Effector CD8-positive, alpha-beta T cell (primary cell): Measurements from ENCODE around the gene CLEC2A.

ENCODE experiments used
- DNase-seq: peaks from one replicate; lab custom pipeline; 2025; lab: John Stamatoyannopoulos, UW

Gene CLEC2A

GRCh38 chr12:9933958-9934357 is 1.8 kb upstream of the CLEC2A start:
- no peak for DNase-seq

DNA sequence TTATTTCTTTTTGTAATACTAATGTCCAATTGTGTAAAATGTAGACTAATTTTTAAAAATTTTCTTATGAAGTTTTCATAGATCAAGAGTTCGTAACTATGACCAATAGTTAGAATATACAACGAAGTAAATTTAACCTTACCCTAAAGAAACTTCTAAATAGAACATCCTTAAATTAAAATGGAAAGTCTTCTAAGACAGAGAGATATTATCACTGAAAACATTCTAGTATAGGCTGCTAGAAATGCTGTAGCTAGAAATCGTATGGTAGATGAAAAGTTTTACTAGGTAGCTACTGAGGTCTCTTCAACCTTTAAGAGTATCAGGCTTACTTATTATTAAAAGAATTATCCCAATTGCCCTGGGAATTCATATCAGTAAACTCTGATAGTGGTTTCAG is 925 bp downstream of the CLEC2A start:
- no peak for DNase-seq

DNA sequence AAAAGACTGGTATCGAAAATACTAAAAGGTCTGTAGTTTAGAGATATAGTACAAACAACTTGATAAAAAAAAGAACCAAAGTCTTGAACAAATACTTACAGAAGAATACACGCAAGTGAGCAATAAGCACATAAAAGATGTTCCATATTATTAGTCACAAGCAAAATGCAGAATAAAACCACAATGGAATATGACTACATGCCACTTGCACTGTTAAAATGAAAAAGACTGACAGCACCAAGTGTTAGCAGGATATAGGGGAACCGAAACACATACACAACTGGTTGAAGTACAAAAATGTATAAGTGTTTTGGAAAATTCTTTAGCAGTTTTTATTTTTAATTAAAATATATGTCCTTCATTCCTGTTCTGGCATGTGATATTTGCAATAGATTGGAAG is 3.6 kb downstream of the CLEC2A start:
- DNase-seq = no peak

DNA sequence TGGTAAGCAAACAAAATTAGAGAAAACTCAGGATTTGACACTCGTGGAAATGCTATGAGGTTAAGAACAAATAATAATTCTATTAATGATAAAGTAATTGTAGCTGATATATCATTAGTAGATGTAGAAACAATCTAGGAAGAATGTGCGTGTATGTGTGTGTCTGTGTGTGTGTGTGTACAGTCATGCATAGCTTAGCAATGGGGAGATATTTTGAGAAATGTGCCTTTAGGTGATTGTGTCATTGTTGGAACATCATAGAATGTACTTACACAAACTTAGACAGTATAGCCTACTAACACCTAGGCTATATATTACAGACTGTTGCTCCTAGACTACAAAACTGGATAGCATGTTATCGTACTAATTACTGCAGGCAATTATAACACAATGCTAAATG is 5.3 kb downstream of the CLEC2A start:
- no peak for DNase-seq

- no peak for DNase-seq
These were observed 6.3 kb downstream of the CLEC2A start for GRCh38 chr12:9925705-9926393.

DNA sequence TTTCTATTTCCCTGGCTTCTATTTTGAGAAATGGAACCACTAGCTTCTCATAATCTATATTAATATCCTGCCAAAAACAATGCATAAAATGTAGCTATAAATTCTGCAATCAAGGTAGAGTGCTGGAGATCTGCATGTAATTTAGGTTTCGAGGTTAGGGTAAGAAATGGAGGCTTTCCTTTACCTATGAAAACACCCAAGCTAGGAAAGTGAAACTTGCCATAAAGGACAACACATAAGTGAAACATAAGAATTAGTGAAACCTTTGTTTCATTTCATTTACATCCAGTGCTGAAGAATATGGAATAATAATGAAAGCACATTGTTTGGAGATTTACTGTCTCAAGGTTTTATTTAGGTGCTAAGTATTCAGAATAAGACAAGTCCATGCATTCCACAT is 9.7 kb downstream of the CLEC2A start:
- DNase-seq = no peak

- DNase-seq = no peak
These were observed 11.7 kb downstream of the CLEC2A start for GRCh38 chr12:9920451-9920850.

- no peak for DNase-seq
These were observed 12.7 kb downstream of the CLEC2A start for GRCh38 chr12:9919443-9919842.

DNA sequence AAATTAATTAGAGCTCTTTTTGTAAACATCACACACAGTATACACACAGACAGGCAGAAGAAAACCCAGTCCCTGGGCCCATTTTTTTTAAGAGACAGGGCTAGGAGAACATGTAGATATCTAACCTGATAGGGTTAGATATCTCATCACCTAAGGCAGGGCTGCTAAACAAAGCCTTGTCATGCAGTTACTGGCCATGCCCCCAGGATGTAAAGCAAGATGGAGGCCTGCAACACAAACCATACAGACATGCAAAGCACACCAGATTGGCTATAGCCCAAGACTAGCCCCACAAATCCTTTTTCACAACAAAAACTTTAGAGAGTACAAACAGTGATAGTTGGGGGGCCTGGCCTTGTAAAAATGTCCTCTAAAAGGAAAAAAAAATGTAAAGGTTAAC is 20.5 kb downstream of the CLEC2A start:
- no peak for DNase-seq

DNA sequence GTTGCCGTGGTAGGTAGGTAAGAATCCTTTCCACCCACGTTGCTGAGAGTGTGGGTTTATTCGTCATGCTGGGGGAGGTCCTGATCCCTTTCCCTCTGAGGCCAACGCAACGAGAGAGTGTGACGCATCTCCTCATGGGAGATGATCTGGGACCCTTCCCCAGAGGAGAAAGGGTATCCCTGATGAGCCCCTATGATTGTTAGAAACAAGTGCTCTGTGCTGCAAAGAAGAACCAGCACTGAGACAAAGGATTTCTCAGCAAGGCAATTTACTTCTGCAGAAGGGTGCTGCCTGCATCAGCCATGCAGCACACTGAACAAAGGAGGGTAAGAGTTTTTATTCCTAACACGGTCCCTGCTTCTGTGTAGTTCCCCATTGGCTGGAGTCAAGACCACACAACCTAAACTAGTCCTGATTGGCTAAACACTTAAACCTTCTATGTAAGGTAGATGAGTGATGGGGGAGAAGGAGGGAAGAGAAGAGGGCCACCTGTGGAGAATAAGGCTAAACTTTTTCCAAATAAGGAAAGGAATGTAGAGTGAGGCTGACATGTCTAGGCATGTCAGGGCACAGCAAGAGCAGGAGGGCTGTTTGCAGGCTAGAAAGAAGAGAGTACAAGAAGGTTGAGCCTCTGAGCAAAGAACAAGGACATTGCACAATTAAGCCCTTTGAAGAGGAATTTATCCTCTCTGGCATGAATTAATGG is 21.3 kb downstream of the CLEC2A start:
- DNase-seq = no peak

DNA sequence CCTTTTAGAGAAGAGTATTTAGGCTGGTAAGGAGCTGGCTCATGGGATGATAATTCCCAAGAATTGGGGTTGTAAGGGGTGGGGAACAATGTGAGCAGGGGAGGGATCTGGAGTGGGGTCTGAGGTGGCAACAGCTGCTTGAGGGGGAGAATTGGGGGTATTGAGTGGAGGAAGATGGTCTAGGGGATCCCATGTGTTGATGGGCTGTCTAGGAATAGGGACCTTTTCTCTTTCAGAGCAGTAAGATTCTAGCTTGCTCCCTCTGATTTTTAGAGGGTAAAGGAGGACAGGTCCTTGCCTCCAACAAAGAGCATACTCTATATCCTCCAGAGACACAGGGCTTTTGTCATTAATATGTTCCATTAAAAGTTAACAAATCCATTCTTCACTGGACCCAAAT is 22.4 kb downstream of the CLEC2A start:
- DNase-seq = no peak

DNA sequence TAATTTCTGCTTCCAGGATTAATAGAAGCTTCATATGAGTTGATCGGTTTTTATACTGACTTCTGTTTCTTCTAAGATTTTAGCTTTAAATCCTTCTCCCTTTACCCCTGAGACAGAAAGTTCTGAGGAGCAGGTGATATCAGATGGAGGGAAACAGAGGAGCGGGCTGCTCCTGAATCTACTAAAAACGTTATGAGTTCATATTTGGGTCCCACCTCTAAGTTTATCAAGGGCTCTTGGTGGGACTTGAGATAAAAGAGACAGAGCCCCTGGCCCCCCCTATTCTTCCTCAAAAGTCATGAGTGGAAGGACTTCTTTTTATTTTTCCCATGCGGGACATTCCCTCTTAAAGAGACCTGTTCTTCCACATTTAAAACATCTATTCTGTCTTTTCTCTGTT is 23.8 kb downstream of the CLEC2A start:
- DNase-seq = no peak

DNA sequence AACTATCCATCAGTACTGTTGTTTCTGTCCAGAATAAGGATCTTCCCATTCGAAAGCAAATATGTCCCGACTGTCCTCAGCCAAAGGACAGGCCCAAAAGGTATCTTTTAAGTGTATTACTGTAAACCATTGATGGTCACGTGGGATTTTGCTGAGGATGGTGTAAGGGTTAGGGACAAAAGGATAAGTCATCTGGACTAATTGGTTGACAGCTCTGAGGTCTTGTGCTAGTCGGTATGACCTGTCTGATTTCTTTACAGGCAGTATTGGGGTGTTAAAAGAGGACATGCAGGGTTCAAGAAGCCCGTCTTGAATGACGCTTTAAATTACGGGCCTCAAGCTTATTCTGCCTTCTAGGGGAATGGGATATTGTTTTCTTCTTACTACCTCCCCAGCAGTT is 24.4 kb downstream of the CLEC2A start:
- DNase-seq = no peak

GRCh38 chr12:9906873-9907272 is 25.3 kb downstream of the CLEC2A start:
- DNase-seq = no peak

DNA sequence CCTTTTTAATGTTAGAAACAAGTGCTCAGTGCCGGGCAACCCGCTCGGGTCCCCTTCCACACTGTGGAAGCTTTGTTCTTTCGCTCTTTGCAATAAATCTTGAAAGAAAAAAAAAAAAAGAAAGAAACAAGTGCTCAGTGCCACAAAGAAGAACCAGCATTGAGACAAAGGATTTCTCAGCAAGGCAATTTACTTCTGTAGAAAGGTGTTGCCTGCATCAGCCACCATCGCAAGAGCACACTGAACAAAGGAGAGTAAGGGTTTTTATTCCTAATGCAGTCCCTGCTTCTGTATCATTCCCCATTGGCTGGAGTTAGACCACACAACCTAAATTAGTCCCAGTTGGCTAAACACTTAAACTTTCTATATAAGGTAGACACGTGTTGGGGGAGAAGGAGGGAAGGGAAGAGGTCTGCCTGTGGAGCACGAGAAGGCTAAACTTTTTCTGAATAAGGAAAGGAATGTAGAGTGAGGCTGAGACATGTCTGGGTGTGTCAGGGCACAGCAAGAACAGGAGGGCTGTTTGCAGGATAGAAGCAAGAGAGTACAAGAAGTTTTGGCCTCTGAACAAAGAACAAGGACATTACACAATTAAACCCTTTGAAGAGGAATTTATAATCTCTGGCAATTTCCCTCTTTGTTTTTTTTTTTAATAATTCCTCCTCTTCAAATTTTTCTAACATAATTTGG is 29.5 kb downstream of the CLEC2A start:
- no peak for DNase-seq

GRCh38 chr12:9900930-9901329 is 31.2 kb downstream of the CLEC2A start:
- DNase-seq = no peak

GRCh38 chr12:9899209-9899608 is 33.0 kb downstream of the CLEC2A start:
- no peak for DNase-seq

- DNase-seq = no peak
These were observed 34.6 kb downstream of the CLEC2A start for GRCh38 chr12:9897535-9897934.

- no peak for DNase-seq
These were observed 36.8 kb downstream of the CLEC2A start for GRCh38 chr12:9895215-9895971.

GRCh38 chr12:9888665-9889273 is 43.4 kb downstream of the CLEC2A start:
- DNase-seq = no peak

GRCh38 chr12:9883175-9883574 is 49.0 kb downstream of the CLEC2A start:
- DNase-seq = no peak

DNA sequence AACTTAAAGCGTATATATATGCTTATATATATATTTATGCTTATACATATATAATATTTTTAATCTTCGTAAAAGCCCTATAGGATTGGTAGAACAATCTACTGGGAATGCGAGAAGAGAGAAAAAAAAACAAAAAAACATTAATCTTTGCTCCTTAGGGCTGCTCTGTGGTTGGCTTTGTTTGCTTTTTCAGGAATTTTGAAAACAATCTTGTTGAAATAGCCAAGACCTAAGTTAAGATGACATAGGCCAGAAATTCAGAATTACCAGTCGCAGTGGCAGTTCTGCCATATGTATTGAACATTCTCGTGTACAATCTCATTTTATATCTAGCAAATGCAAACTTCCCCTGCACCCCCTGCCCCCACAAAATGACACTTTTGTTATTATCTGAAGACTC is 50.2 kb downstream of the CLEC2A start:
- DNase-seq = no peak
